GM19468 (cell line): Measurements from ENCODE around the gene CD248.
"Not testable (repeated sequence)": the region's sequence is repeated elsewhere in the genome, so short reads cannot be mapped to it uniquely, and the experiment has no call there.

Experiments
- ATAC-seq: cut with Tn5 transposase; IDR thresholded peaks from one replicate; pipeline ENCODE4 v1.9.1; 2021; ENCODE audit warnings: mild to moderate bottlenecking, moderate library complexity, moderate number of reproducible peaks; ENCODE audit not compliant: unreplicated experiment; ENCODE audit errors: extremely low read depth

Gene CD248

GRCh38 chr11:66315921-66316811 is 678 bp downstream of the CD248 start:
- no peak for ATAC-seq

DNA sequence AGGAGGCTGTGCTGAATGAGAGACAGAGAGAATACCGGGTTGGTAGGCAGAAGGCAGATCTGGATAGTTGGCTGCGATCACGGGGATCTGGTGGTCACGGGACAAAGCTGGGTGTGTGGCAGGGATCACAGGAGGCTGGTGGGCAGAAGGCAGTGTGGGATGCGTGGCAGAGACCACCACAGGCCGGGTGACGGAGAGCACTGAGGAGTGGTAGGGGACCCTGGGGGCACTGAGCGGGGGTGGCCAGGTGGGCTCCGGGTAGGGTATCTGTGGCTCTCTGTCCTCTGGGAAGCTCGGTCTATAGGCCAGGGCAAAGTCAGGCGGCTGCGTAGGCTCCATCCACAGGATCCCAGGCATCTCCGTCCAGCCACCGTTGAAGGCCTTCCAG is 1.4 kb downstream of the CD248 start:
- ATAC-seq: no peak

DNA sequence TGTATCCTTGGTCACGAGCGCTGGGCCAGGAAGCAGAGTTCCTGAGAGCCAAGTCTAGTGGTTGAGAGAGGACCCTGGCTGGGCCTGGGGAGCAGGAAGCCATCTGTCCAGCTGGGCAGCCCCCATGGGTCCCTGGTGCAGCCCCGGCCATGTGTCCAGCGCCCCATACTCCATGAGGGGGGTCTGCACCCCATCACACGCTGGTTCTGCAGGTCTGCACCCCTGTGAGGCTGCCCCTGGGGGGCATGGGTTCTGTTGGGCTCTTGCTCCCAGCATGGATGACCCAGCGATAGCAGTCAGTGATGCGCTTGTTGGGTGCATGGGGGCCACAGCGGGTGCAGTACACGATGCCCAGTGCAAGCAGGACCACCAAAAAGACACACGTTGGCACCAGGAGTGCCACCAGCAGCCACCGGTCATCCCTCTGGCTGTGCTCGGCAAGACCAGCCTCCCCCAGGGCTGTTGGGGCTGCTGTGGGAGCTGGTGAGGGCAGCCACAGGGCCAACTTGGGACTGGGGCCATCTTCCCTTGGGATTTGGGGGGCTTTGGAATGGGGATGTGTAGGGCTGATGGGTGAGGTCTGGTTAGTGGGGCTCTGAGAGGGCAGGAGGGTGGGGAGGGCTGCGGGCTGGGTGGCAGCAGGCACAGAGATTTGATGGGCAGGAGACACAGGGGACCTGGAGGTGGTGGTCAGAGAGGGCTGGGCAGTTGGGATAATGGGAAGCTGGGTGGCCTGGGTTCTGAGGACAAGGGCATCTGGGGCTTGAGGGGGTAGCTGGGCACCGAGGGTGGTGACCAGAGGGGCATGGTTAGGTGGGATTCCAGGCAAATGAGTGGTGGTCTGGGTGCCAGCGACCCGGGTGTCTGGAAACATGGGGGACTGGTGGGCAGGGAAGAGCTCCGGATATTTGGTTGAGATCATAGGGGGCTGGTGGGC is 2.0 kb downstream of the CD248 start:
- no peak for ATAC-seq

- no peak for ATAC-seq
Observed at GRCh38 chr11:66314186-66314501, 2.7 kb downstream of the CD248 start.

DNA sequence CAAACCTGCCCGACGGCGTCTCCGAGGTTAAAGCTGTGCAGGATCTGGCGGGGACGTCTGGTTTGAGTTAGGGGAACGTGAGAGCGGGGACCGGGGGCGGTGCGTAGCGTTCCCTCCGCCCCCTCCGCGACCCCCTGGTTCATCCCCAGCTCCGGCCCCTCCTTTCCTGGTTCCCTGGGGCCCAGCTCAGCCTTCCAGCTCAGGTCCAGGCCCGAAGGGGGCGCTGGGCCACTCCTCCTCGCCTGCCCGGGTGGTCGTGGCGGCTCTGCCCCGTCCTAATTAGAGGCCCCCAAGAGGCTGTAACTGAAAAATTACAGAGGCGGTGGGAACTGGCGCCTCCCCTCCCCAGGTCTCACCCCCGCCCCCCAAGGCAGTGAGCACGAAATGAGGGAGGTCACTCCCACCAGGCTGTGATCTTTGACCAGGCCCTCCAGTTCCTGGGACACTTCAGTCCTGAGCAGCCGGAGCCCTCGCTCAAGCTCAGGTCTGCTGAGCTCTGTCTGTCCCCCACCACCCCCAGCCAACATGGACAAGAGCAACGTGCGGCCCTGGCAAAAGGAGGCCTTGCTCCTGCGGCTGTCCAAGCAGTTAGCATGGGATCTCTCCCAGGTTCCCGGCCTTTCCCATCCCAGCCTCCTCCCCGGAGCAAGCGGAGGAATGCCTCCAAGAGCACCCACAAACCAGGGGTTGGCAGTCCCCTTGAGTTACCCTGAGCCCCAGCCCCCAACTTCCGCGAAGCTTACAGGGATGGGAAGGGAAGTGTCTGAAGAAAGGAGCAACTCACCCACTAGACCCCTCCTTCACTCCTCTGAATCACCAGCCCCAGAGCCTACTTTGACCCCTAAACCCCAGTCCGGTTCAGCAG is 3.3 kb downstream of the CD248 start:
- no peak for ATAC-seq

DNA sequence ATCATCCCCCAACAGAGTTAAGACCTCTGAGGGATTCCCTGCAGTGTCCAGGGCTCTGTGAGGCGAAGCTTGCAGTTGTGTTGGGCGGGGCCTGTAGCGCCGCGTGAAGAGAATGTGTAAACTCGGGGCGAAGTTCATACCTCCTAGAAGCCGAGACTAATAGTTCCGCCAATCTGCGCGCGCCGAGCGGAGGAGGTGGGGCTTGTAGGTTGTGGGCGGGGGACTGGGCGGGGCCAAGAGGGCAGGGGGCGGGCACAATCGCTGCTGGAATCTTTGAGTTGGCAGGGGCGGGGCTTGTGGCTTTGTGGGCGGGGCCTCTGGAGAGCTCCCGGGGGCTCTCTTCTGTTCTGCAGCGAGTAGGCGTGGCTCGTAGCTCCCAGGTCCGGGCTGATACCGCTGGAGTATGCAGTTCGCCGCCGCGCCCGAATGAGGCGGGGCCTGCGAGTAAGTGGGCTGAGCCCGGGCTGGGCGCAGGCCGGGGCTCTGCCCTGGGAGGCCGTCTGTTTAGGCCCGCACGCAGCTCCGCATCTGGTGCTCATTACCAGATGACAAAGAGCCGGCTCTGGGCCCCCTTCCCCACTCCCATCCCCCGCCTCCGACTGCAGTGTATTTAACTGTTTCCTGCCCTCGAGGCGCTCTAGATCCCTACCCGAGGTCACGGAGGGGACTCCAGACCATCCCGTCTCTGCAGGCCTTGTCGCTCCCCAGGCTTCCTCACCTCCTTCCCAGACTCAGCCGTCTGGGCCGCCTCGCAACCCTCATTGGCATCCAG is 4.1 kb downstream of the CD248 start:
- ATAC-seq: peak; percentile 56

GRCh38 chr11:66311965-66312548 is 4.8 kb downstream of the CD248 start:
- ATAC-seq: peak; percentile 36

DNA sequence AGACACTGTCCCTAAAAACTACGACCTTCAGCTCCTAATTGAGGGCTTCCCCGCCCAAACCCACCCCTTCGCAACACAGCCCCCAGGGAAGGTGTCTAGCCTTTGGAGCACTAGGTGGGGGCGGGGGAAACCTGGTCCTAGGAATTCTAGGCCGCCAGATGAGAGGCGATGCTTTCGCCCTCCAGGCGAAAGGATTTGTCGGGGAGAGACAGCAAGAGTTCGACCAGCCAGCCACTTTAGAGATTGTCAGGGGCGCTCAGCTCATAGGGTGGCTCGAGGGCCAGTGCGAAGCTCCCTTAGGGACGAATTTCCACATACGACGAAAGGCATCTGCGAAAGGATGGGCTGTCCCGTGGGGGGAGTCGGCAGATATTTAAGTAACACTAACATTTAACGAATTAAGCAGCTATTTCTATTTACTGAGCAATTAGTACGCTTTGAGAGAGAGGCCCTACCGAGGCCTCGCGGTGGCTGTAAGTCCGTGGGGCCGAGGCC is 5.3 kb downstream of the CD248 start:
- ATAC-seq: no peak

GRCh38 chr11:66310803-66311440 is 5.9 kb downstream of the CD248 start:
- not testable (repeated sequence) for ATAC-seq

DNA sequence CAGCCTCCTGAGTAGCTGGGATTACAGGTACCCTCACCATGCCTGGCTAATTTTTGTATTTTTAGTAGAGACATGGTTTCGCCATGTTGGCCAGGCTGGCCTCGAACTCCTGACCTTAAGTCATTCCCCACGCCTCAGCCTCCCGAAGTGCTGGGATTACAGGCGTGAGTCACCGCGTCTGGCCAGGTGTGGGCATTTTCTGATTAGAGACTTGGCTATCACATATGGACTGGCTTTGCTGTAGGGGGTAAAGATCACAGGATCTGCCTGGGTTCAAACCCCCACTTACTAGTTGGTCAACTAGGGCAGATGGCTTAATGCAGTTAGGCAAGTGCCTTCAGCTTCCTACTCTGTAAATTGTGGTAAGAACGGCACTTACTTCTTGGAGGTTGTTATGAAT is 6.5 kb downstream of the CD248 start:
- no peak for ATAC-seq

DNA sequence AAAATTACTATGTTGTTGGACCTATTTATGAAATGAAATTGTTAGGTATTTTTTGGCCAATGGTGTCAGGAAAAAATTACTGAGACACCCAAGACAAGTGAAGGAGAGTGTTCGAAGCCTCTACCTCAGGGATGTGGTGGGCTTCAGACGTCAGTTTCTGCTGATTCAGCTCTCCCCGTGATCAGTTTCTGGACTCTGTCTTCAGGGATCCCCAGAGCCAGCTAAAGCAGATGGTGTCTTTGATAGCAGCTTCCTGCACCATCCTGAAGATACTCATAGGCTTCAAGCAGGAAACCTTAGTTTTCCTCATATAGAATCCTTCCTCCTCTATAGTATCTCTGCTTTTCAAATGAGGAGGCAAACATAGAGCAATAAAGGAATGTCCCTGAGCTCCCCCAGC is 7.4 kb downstream of the CD248 start:
- no peak for ATAC-seq

- ATAC-seq: no peak
Observed at GRCh38 chr11:66302656-66303055, 14.2 kb downstream of the CD248 start.

DNA sequence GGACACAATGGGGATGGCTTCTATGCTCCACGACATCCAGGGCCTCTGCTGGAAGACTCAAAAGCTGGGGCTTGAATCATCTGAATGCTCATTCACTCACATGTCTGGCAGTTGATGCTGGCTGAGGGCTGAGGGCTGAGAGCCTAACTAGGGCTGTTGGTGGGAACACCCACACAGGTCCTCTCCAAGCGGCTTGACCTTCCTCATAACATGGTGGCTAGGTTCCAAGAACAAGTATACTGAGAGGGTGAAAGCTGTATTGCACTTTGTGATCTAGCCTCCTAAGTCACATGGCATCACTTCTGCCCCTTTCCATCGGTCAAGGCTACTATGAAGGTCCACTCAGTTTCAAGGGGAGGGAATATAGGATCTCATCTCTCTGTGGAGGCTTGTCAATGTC is 17.7 kb downstream of the CD248 start:
- ATAC-seq: no peak

- ATAC-seq: no peak
Observed at GRCh38 chr11:66297610-66298009, 19.2 kb downstream of the CD248 start.

- no peak for ATAC-seq
Observed at GRCh38 chr11:66294626-66295620, 21.9 kb downstream of the CD248 start.

DNA sequence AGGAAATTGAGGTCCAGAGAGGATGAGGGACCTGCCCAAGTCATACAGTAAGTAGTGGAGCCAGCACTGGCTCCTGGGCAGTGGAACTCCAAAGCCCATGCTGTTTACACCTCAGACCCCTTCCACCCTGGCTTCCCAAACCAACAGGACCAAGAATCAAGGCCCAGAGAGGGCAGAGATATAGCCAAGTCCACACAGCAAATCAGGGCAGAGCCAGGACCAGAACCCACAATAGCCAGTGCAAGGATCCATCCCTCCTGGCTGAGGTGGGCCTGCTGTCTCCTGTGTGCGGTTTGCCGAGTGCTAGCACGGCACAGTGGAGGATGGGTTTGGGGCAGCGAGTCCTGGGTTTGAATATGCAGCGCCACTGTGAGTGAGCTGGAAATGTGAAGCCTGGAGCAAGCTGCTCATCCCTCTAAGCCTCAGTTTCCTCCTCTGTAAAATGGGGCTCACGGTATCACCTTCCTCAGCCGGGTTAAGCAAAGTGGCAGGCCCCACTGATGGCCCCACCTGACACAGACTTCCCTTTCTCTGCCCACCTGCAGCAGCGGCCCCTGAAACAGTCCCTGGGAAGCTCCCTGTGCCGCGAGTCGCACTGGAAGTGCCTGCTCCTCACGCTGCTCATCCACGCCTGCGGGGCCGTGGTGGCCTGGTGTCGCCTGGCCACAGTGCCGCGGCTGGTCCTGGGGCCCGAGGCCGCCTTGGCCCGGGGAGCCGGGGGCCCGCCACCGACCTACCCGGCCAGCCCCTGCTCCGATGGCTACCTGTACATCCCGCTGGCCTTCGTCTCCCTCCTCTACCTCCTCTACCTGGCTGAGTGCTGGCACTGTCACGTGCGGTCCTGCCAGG is 22.8 kb downstream of the CD248 start:
- no peak for ATAC-seq

DNA sequence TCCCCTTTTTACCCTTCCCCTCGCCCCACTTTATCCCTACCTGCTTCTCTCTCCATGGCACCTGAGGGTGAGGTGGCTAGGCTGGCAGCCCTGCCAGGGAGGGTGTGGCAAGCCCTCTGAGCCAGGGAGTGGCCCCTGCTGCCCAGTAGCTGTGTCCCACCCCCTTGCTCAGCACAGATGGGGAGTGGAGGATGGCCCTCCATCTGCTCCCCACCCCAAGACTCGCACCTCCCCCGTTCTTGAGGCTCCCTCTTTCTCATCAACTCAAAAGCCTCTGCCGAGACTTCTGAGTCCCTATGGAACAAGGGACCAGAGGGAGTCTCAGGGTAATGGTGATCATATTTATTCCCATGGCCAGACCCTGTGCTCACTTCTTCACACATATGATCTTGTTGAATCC is 23.5 kb downstream of the CD248 start:
- ATAC-seq: no peak
